IMR-90 (cell line): Measurements from ENCODE around the gene CDCA7. TPM values are rescaled to one million over a fixed set of nuclear protein-coding genes. Genes with fewer than 3 reads are reported as not detected.

Experiments
- ATAC-seq: fragments of 200-7000 bp; cut with Tn5 transposase; 2 replicates; pipeline ENCODE4 v1.9.1; 2020; ENCODE audit warnings: low read depth, mild to moderate bottlenecking, moderate library complexity
- BruUV-seq: library from RNA; stranded (reverse); fragments of 400-500 nt; replicated peaks from 2 replicates; lab custom pipeline; 2021; lab: Mats Ljungman, UMichigan
- CTCF ChIA-PET: fragments of 300-600 bp; formaldehyde crosslinking; extraction: SDS; loops from one replicate; lab custom pipeline; 2021; ENCODE audit warnings: antibody characterized with exemption; lab: Yijun Ruan, JAX
- POLR2A ChIA-PET: fragments of 300-600 bp; sonication (Branson Sonifier 250); formaldehyde crosslinking; loops from one replicate; lab custom pipeline; 2022; ENCODE audit warnings: antibody characterized with exemption; ENCODE audit not compliant: unreplicated experiment; lab: Charles Lee
- DNase-seq: peaks from one replicate; pipeline ENCODE4 v3.0.0; 2013
- H2AFZ ChIP-seq: replicated peaks from 2 replicates; pipeline ENCODE3; 2013; ENCODE audit warnings: low read length, mild to moderate bottlenecking; ENCODE audit not compliant: poor library complexity
- H2AK5ac ChIP-seq: 2 replicates; pipeline ENCODE4 v1.6.1; 2013; ENCODE audit warnings: low read depth, low read length, inconsistent platforms
- H2AK9ac ChIP-seq: replicated peaks from 2 replicates; pipeline ENCODE3; 2013; ENCODE audit warnings: mild to moderate bottlenecking, low read depth, low read length, moderate library complexity; ENCODE audit not compliant: poor library complexity
- H2BK120ac ChIP-seq: 2 replicates; pipeline ENCODE4 v1.6.1; 2013; ENCODE audit warnings: low read depth, low read length, inconsistent platforms
- H2BK15ac ChIP-seq: 3 replicates; pipeline ENCODE4 v1.6.1; 2013; ENCODE audit warnings: low read depth, low read length, inconsistent platforms
- H2BK20ac ChIP-seq: 2 replicates; pipeline ENCODE4 v1.6.1; 2013; ENCODE audit warnings: low read depth, mild to moderate bottlenecking, inconsistent platforms, low read length, moderate library complexity
- H2BK5ac ChIP-seq: 2 replicates; pipeline ENCODE4 v1.6.1; 2013; ENCODE audit warnings: mild to moderate bottlenecking, low read depth, low read length, inconsistent platforms; ENCODE audit not compliant: poor library complexity, severe bottlenecking
- H3K14ac ChIP-seq: replicated peaks from 2 replicates; pipeline ENCODE4 v1.6.1; 2013; ENCODE audit warnings: low read depth, low read length, inconsistent platforms
- H3K18ac ChIP-seq: 2 replicates; pipeline ENCODE4 v1.6.1; 2013; ENCODE audit warnings: low read depth, low read length, control low read depth
- H3K23ac ChIP-seq: 2 replicates; pipeline ENCODE4 v1.6.1; 2013; ENCODE audit warnings: low read depth, low read length, inconsistent platforms
- H3K27ac ChIP-seq: 2 replicates; pipeline ENCODE4 v1.5.1; 2013; ENCODE audit warnings: mild to moderate bottlenecking, control low read depth, low read length; ENCODE audit not compliant: insufficient read depth
- H3K27me3 ChIP-seq: 2 replicates; pipeline ENCODE4 v1.6.1; 2013; ENCODE audit warnings: low read length; ENCODE audit not compliant: control insufficient read depth, insufficient read depth
- H3K36me3 ChIP-seq: 2 replicates; pipeline ENCODE4 v1.6.1; 2013; ENCODE audit warnings: low read length, mixed read lengths; ENCODE audit not compliant: control insufficient read depth, insufficient read depth
- H3K4ac ChIP-seq: 2 replicates; pipeline ENCODE4 v1.6.1; 2013; ENCODE audit warnings: low read depth, low read length, inconsistent platforms
- H3K4me1 ChIP-seq: 2 replicates; pipeline ENCODE4 v1.6.1; 2013; ENCODE audit warnings: low read length, mixed read lengths; ENCODE audit not compliant: control insufficient read depth, insufficient read depth
- H3K4me2 ChIP-seq: 2 replicates; pipeline ENCODE4 v1.6.1; 2013; ENCODE audit warnings: low read depth, mild to moderate bottlenecking, control low read depth, low read length, moderate library complexity
- H3K4me3 ChIP-seq: 2 replicates; pipeline ENCODE4 v1.5.1; 2013; ENCODE audit warnings: low read depth, mild to moderate bottlenecking, control low read depth, low read length, moderate library complexity; ENCODE audit not compliant: insufficient read depth
- H3K56ac ChIP-seq: 2 replicates; pipeline ENCODE4 v1.6.1; 2013; ENCODE audit warnings: low read length, inconsistent platforms; ENCODE audit not compliant: insufficient read depth; ENCODE audit errors: extremely low read depth
- H3K79me1 ChIP-seq, 2 experiments: 2 replicates each; pipeline ENCODE4 v1.6.1; 2013; ENCODE audit warnings: low read length in 2 of 2, inconsistent platforms in 1 of 2, low read depth in 1 of 2
- H3K9ac ChIP-seq: 2 replicates; pipeline ENCODE4 v1.6.1; 2013; ENCODE audit warnings: low read depth, low read length, control low read depth
- H3K9me1 ChIP-seq: 2 replicates; pipeline ENCODE4 v1.6.1; 2013; ENCODE audit warnings: low read length, inconsistent platforms; ENCODE audit not compliant: insufficient read depth
- H3K9me3 ChIP-seq: 2 replicates; pipeline ENCODE4 v1.6.1; 2013; ENCODE audit warnings: low read length; ENCODE audit not compliant: control insufficient read depth, insufficient read depth
- H4K20me1 ChIP-seq: 2 replicates; pipeline ENCODE4 v1.6.1; 2013; ENCODE audit warnings: low read length, inconsistent platforms; ENCODE audit not compliant: insufficient read depth
- H4K5ac ChIP-seq: 2 replicates; pipeline ENCODE4 v1.6.1; 2013; ENCODE audit warnings: mild to moderate bottlenecking, low read depth, low read length, control low read depth
- H4K8ac ChIP-seq, 2 experiments: 2 replicates each; pipeline ENCODE4 v1.6.1; 2013; ENCODE audit warnings: low read depth in 2 of 2, low read length in 2 of 2, control low read depth in 1 of 2, inconsistent platforms in 1 of 2
- H4K91ac ChIP-seq: 2 replicates; pipeline ENCODE4 v1.6.1; 2013; ENCODE audit warnings: low read depth, low read length, inconsistent platforms; ENCODE audit not compliant: insufficient read depth
- BHLHE40 ChIP-seq: fragments of 150-350 bp; IDR thresholded peaks from 2 replicates; pipeline ENCODE4 v1.6.1; 2016; ENCODE audit warnings: mild to moderate bottlenecking, low read depth, low read length
- CEBPB ChIP-seq: IDR thresholded peaks from 2 replicates; pipeline ENCODE4 v1.6.1; 2012; ENCODE audit warnings: low read depth, low read length, improper control_type of control experiment
- CHD1 ChIP-seq: IDR thresholded peaks from 2 replicates; pipeline ENCODE4 v1.6.1; 2012; ENCODE audit warnings: low read depth, low read length, improper control_type of control experiment
- ELK1 ChIP-seq: fragments of 150-350 bp; IDR thresholded peaks from 2 replicates; pipeline ENCODE4 v1.6.1; 2016; ENCODE audit warnings: low read depth, mild to moderate bottlenecking, low read length, moderate library complexity, borderline replicate concordance
- FOS ChIP-seq: fragments of 150-350 bp; IDR thresholded peaks from 2 replicates; pipeline ENCODE4 v1.6.1; 2016; ENCODE audit warnings: low read depth, low read length
- MAFK ChIP-seq: IDR thresholded peaks from 2 replicates; pipeline ENCODE4 v1.6.1; 2012; ENCODE audit warnings: low read depth, low read length, improper control_type of control experiment
- MAZ ChIP-seq: IDR thresholded peaks from 2 replicates; pipeline ENCODE4 v1.6.1; 2012; ENCODE audit warnings: low read depth, mild to moderate bottlenecking, low read length, improper control_type of control experiment, moderate library complexity, borderline replicate concordance
- MXI1 ChIP-seq: IDR thresholded peaks from 2 replicates; pipeline ENCODE4 v1.6.1; 2012; ENCODE audit warnings: low read depth, mild to moderate bottlenecking, low read length, moderate library complexity, borderline replicate concordance
- NFE2L2 ChIP-seq: fragments of 150-350 bp; IDR thresholded peaks from 2 replicates; pipeline ENCODE4 v1.6.1; 2016; ENCODE audit warnings: low read depth, mild to moderate bottlenecking, low read length
- POLR2A ChIP-seq: IDR thresholded peaks from 2 replicates; pipeline ENCODE4 v1.6.1; 2012; ENCODE audit warnings: mild to moderate bottlenecking, low read depth, low read length
- RAD21 ChIP-seq: IDR thresholded peaks from 2 replicates; pipeline ENCODE4 v1.6.1; 2012; ENCODE audit warnings: low read length, improper control_type of control experiment
- RCOR1 ChIP-seq: IDR thresholded peaks from 2 replicates; pipeline ENCODE4 v1.6.1; 2012; ENCODE audit warnings: mild to moderate bottlenecking, low read length, improper control_type of control experiment; ENCODE audit not compliant: insufficient replicate concordance
- RFX5 ChIP-seq: IDR thresholded peaks from 2 replicates; pipeline ENCODE4 v1.8.0; 2012; ENCODE audit warnings: low read depth, mild to moderate bottlenecking, low read length, moderate library complexity
- SMC3 ChIP-seq: fragments of 150-350 bp; IDR thresholded peaks from 2 replicates; pipeline ENCODE4 v1.6.1; 2016; ENCODE audit warnings: low read depth, mild to moderate bottlenecking, antibody characterized with exemption, low read length, moderate library complexity
- USF2 ChIP-seq: fragments of 150-350 bp; IDR thresholded peaks from 2 replicates; pipeline ENCODE4 v1.6.1; 2017; ENCODE audit warnings: mild to moderate bottlenecking, antibody characterized with exemption, low read length, low read depth
- WGBS, 2 experiments: methylation state at CpG; one replicate each; pipeline versions ENCODE4 v1.1.5 to v1.1.7; 2013; ENCODE audit warnings: missing lambda C conversion rate in 2 of 2; ENCODE audit not compliant: insufficient read length in 1 of 2; ENCODE audit errors: extremely low coverage in 2 of 2; 5-methylcytosine and 5-hydroxymethylcytosine counted together
- dilution Hi-C: fragments of 300-500 bp; cut with HindIII; formaldehyde crosslinking; loops from one replicate; pipeline ENCODE4 v1.14.3; 2018; ENCODE audit warnings: low sequenced_read_pairs; ENCODE audit not compliant: unreplicated experiment
- in situ Hi-C: fragments of 300-500 bp; cut with MboI; formaldehyde crosslinking; loops from 3 replicates; pipeline ENCODE4 v1.14.3; 2019; ENCODE audit warnings: low sequenced_read_pairs, inconsistent platforms, mixed read lengths
- intact Hi-C: fragments of 100-400 bp; cut with micrococcal nuclease; formaldehyde crosslinking; loops from 2 replicates; pipeline ENCODE4 v1.10.0; 2022
- polyA plus RNA-seq, 3 experiments: library from polyadenylated mRNA; depleted of rRNA; stranded (reverse); fragments of >200 nt; gene quantifications; 2 replicates each; pipeline ENCODE4 v1.2.3, GENCODE V29; 2012; ENCODE audit warnings: low replicate concordance in 1 of 3
- total RNA-seq: library from RNA; depleted of rRNA; stranded (reverse); fragments of >200 nt; gene quantifications from 2 replicates; pipeline ENCODE4 v1.2.3, GENCODE V29; 2012
- TF ChIP-seq, protein P1 (sequence below): conservative IDR thresholded peaks from 2 replicates; pipeline ENCODE4 v1.5.1; 2012; ENCODE audit warnings: mild to moderate bottlenecking, low read depth, low read length, improper control_type of control experiment

CDCA7 gene
- total and polyA plus RNA-seq, 2 of the 4 experiments (the other 2 are of a cell fraction): 12.0 to 18.7 TPM

GRCh38 chr2:173323371-173323770 lies 31.3 kb upstream of the CDCA7 start:
- Histone ChIP-seq H3K4ac (no peak overlapping the region), H2AK9ac (no peak overlapping the region), H3K79me1 (no peaks in the 10 kb centered on the region), H3K23ac (no peak overlapping the region), H3K27ac (no peak overlapping the region), H3K36me3 (no peaks in the 10 kb centered on the region), H2BK20ac (no peak overlapping the region), H4K91ac (no peak overlapping the region), H3K4me3 (no peak overlapping the region), H4K20me1 (no peaks in the 10 kb centered on the region), H3K9me3 (peaks cover 3% of the 10 kb centered on the region), H2AFZ (no peak overlapping the region), H3K9me1 (no peaks in the 10 kb centered on the region), H2AK5ac (no peak overlapping the region), H3K27me3 (no peaks in the 10 kb centered on the region), H3K14ac (no peak overlapping the region), H3K4me2 (no peak overlapping the region), H4K5ac (no peak overlapping the region), H2BK120ac (no peak overlapping the region), H4K8ac (no peak overlapping the region), H3K4me1 (no peaks in the 10 kb centered on the region), H3K56ac (no peak overlapping the region), H2BK5ac (no peak overlapping the region), H3K18ac (no peak overlapping the region), H3K9ac (no peak overlapping the region), H2BK15ac (no peak overlapping the region)
- ATAC-seq (no peak), DNase-seq (no peak)
- intact Hi-C loops: no loop called here
- no TSS peak for BruUV-seq
- POLR2A ChIA-PET: no interaction called here
- CTCF ChIA-PET: no interaction called here
- dilution Hi-C loops: no loop called here
- in situ Hi-C loops: no loop called here
- no CpG with 5 or more reads among the region's 6 CpGs for WGBS, 2 experiments
- TF ChIP-seq MXI1: no peak
- TF ChIP-seq SMC3: no peak
- no peak for TF ChIP-seq CEBPB
- TF ChIP-seq RCOR1: no peak
- TF ChIP-seq CHD1: no peak
- TF ChIP-seq USF2: no peak
- no peak for TF ChIP-seq RAD21
- TF ChIP-seq, protein P1, sequence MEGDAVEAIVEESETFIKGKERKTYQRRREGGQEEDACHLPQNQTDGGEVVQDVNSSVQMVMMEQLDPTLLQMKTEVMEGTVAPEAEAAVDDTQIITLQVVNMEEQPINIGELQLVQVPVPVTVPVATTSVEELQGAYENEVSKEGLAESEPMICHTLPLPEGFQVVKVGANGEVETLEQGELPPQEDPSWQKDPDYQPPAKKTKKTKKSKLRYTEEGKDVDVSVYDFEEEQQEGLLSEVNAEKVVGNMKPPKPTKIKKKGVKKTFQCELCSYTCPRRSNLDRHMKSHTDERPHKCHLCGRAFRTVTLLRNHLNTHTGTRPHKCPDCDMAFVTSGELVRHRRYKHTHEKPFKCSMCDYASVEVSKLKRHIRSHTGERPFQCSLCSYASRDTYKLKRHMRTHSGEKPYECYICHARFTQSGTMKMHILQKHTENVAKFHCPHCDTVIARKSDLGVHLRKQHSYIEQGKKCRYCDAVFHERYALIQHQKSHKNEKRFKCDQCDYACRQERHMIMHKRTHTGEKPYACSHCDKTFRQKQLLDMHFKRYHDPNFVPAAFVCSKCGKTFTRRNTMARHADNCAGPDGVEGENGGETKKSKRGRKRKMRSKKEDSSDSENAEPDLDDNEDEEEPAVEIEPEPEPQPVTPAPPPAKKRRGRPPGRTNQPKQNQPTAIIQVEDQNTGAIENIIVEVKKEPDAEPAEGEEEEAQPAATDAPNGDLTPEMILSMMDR: no peak
- TF ChIP-seq POLR2A: no peak
- no peak for TF ChIP-seq MAFK
- no peak for TF ChIP-seq ELK1
- TF ChIP-seq BHLHE40: no peak
- TF ChIP-seq NFE2L2: no peak
- TF ChIP-seq RFX5: no peak
- TF ChIP-seq MAZ: no peak
- TF ChIP-seq FOS: no peak
